Measurements from ENCODE around the gene HIP1R.

HIP1R gene

GRCh38 chr12:122834921-122835749 is at the start of gene HIP1R:
HIP1R (plus strand) TSS chr12:122835457; CDS start chr12:122835551, 94 bp downstream.
- H3K9me3 Mint-ChIP-seq = no peaks in the 10 kb centered on the region
- peaks cover 7% of the 10 kb centered on the region for H3K36me3 Mint-ChIP-seq (ENCODE audit: low read depth)
- H3K4me1 Mint-ChIP-seq = peaks cover 31% of the 10 kb centered on the region
- H3K4me3 Mint-ChIP-seq = peak within 1 kb of the TSS; percentile 91 to 95 (median 95)
- peak within 1 kb of the TSS; percentile 95 to 96 (median 95) for H3K27ac Mint-ChIP-seq
- H3K27me3 Mint-ChIP-seq (ENCODE audit: low read depth) = peaks cover 48% of the 10 kb centered on the region
- no peak for TF ChIP-seq CTCF (IDR thresholded peaks at IDR 0.05; ENCODE audit: unreplicated experiment in 3 of 3)

- H3K36me3 Mint-ChIP-seq (ENCODE audit: low read depth) = no peaks in the 10 kb centered on the region
- no peak overlapping the region for H3K4me3 Mint-ChIP-seq
- no peaks in the 10 kb centered on the region for H3K9me3 Mint-ChIP-seq
- no peak overlapping the region for H3K27ac Mint-ChIP-seq
- H3K4me1 Mint-ChIP-seq = no peaks in the 10 kb centered on the region
- no peak for TF ChIP-seq CTCF (IDR thresholded peaks at IDR 0.05; ENCODE audit: unreplicated experiment in 3 of 3)
- H3K27me3 Mint-ChIP-seq (ENCODE audit: low read depth) = no peaks in the 10 kb centered on the region
Measured at GRCh38 chr12:122785503-122785902, 49.8 kb upstream of the HIP1R start.

GRCh38 chr12:122788387-122788786 is 46.9 kb upstream of the HIP1R start:
- Mint-ChIP-seq H3K4me1 (no peaks in the 10 kb centered on the region), H3K36me3 (ENCODE audit: low read depth) (no peaks in the 10 kb centered on the region), H3K9me3 (no peaks in the 10 kb centered on the region), H3K27me3 (ENCODE audit: low read depth) (no peaks in the 10 kb centered on the region), H3K27ac (no peak overlapping the region), H3K4me3 (no peak overlapping the region)
- no peak for TF ChIP-seq CTCF (IDR thresholded peaks at IDR 0.05; ENCODE audit: unreplicated experiment in 3 of 3)

- H3K27me3 Mint-ChIP-seq (ENCODE audit: low read depth) = peaks cover 3% of the 10 kb centered on the region
- H3K9me3 Mint-ChIP-seq = no peaks in the 10 kb centered on the region
- no peaks in the 10 kb centered on the region for H3K36me3 Mint-ChIP-seq (ENCODE audit: low read depth)
- no peak for TF ChIP-seq CTCF (IDR thresholded peaks at IDR 0.05; ENCODE audit: unreplicated experiment in 3 of 3)
- no peak overlapping the region for H3K27ac Mint-ChIP-seq
- H3K4me3 Mint-ChIP-seq = no peak overlapping the region
- no peaks in the 10 kb centered on the region for H3K4me1 Mint-ChIP-seq
Measured at GRCh38 chr12:122789637-122790036, 45.6 kb upstream of the HIP1R start.

- H3K4me3 Mint-ChIP-seq = no peak overlapping the region
- peaks cover 3% of the 10 kb centered on the region for H3K27me3 Mint-ChIP-seq (ENCODE audit: low read depth)
- no peak for TF ChIP-seq CTCF (IDR thresholded peaks at IDR 0.05; ENCODE audit: unreplicated experiment in 3 of 3)
- no peak overlapping the region for H3K27ac Mint-ChIP-seq
- H3K4me1 Mint-ChIP-seq = no peaks in the 10 kb centered on the region
- no peaks in the 10 kb centered on the region for H3K9me3 Mint-ChIP-seq
- no peaks in the 10 kb centered on the region for H3K36me3 Mint-ChIP-seq (ENCODE audit: low read depth)
Measured at GRCh38 chr12:122790393-122791075, 44.7 kb upstream of the HIP1R start.
